ENCODE results near the gene EPHA10.

GRCh38 chr1:37691497-37692077, 73.3 kb downstream of the EPHA10 start:
- TF ChIP-seq POLR2A (IDR thresholded peaks at IDR 0.05; ENCODE audit: low read length) (no peak), GATA1 (IDR thresholded peaks at IDR 0.05; ENCODE audit: low read depth, low read length) (no peak)

Data from erythroblast (primary cell).